ENCODE measurements around the gene RHOV.
"Not testable (repeated sequence)": the region's sequence is repeated elsewhere in the genome, so short reads cannot be mapped to it uniquely, and the experiment has no call there.

The RHOV gene

GRCh38 chr15:40875991-40876730 lies 2.1 kb upstream of the RHOV start:
- in situ Hi-C loops (cut with MboI; ENCODE audit: low sequenced_read_pairs): no loop called here

GRCh38 chr15:40872791-40873693 lies 992 bp downstream of the RHOV start:
- in situ Hi-C loops (cut with MboI; ENCODE audit: low sequenced_read_pairs): no loop called here

GRCh38 chr15:40871749-40872617 lies 2.1 kb downstream of the RHOV start:
- in situ Hi-C loops (cut with MboI; ENCODE audit: low sequenced_read_pairs): no loop called here

- in situ Hi-C loops (cut with MboI; ENCODE audit: low sequenced_read_pairs): no loop called here
These were observed 3.3 kb downstream of the RHOV start for GRCh38 chr15:40870716-40871115.

GRCh38 chr15:40869686-40870085 lies 4.3 kb downstream of the RHOV start:
- in situ Hi-C loops (cut with MboI; ENCODE audit: low sequenced_read_pairs): no loop called here

GRCh38 chr15:40867199-40867598 lies 6.8 kb downstream of the RHOV start:
- in situ Hi-C loops (cut with MboI; ENCODE audit: low sequenced_read_pairs): no loop called here

- in situ Hi-C loops (cut with MboI; ENCODE audit: low sequenced_read_pairs): no loop called here
These were observed 10.3 kb downstream of the RHOV start for GRCh38 chr15:40863660-40864270.

- in situ Hi-C loops (cut with MboI; ENCODE audit: low sequenced_read_pairs): not testable (repeated sequence)
These were observed 12.9 kb downstream of the RHOV start for GRCh38 chr15:40861147-40861546.

- in situ Hi-C loops (cut with MboI; ENCODE audit: low sequenced_read_pairs): no loop called here
These were observed 14.7 kb downstream of the RHOV start for GRCh38 chr15:40859206-40859851.

- in situ Hi-C loops (cut with MboI; ENCODE audit: low sequenced_read_pairs): no loop called here
These were observed 15.3 kb downstream of the RHOV start for GRCh38 chr15:40858706-40859105.

GRCh38 chr15:40857601-40858341 lies 16.3 kb downstream of the RHOV start:
- in situ Hi-C loops (cut with MboI; ENCODE audit: low sequenced_read_pairs): no loop called here

GRCh38 chr15:40856746-40857145 lies 17.3 kb downstream of the RHOV start:
- in situ Hi-C loops (cut with MboI; ENCODE audit: low sequenced_read_pairs): no loop called here

GRCh38 chr15:40855706-40856234 lies 18.3 kb downstream of the RHOV start:
- in situ Hi-C loops (cut with MboI; ENCODE audit: low sequenced_read_pairs): no loop called here

GRCh38 chr15:40854161-40854560 lies 19.9 kb downstream of the RHOV start:
- in situ Hi-C loops (cut with MboI; ENCODE audit: low sequenced_read_pairs): no loop called here

- in situ Hi-C loops (cut with MboI; ENCODE audit: low sequenced_read_pairs): no loop called here
These were observed 20.7 kb downstream of the RHOV start for GRCh38 chr15:40853241-40853890.

- in situ Hi-C loops (cut with MboI; ENCODE audit: low sequenced_read_pairs): no loop called here
These were observed 21.5 kb downstream of the RHOV start for GRCh38 chr15:40852529-40852928.

GRCh38 chr15:40850576-40851112 lies 23.4 kb downstream of the RHOV start:
- in situ Hi-C loops (cut with MboI; ENCODE audit: low sequenced_read_pairs): no loop called here

GRCh38 chr15:40847223-40847961 lies 26.6 kb downstream of the RHOV start:
- in situ Hi-C loops (cut with MboI; ENCODE audit: low sequenced_read_pairs): no loop called here
